Esophagus muscularis mucosa (tissue), 3 donors: ENCODE results near the gene MAST4.

ENCODE experiments used
- POLR2AphosphoS5 ChIP-seq, 2 donors: sonication (generic); formaldehyde crosslinking; IDR thresholded peaks; one replicate each; pipeline ENCODE4 v1.6.1; 2017; ENCODE audit warnings: antibody characterized with exemption in 2 of 2
- TF ChIP-seq, protein P1 (sequence below), 3 experiments: fragments of 200-600 bp in 2 of 3; fragments of 450-650 bp in 1 of 3; sonication (generic) in 2 of 3; IDR thresholded peaks; one replicate each; pipeline ENCODE4 v1.5.1; 2017 to 2019; ENCODE audit warnings: antibody characterized with exemption in 3 of 3, mild to moderate bottlenecking in 2 of 3, moderate library complexity in 1 of 3

DNA sequence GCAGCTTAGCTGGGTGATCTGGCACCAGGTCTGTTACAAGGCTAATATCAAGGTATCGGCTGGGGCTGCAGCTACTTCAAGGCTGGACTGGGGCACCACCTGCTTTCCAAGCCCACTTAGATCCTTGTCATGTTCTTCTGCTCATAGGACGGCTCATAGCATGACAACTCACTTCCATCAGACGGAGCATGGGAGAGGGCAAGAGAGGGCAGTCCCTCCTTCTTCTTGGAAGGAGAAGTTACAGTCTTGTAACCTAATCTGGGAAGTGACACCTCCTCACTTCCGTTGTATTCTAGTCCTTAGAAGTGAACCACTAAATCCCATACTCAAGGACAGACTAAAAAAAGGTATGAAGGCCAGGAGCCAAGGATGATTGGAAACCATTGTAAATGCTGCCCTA lies 258.2 kb downstream of the MAST4 start:
- TF ChIP-seq, protein P1, sequence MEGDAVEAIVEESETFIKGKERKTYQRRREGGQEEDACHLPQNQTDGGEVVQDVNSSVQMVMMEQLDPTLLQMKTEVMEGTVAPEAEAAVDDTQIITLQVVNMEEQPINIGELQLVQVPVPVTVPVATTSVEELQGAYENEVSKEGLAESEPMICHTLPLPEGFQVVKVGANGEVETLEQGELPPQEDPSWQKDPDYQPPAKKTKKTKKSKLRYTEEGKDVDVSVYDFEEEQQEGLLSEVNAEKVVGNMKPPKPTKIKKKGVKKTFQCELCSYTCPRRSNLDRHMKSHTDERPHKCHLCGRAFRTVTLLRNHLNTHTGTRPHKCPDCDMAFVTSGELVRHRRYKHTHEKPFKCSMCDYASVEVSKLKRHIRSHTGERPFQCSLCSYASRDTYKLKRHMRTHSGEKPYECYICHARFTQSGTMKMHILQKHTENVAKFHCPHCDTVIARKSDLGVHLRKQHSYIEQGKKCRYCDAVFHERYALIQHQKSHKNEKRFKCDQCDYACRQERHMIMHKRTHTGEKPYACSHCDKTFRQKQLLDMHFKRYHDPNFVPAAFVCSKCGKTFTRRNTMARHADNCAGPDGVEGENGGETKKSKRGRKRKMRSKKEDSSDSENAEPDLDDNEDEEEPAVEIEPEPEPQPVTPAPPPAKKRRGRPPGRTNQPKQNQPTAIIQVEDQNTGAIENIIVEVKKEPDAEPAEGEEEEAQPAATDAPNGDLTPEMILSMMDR (IDR thresholded peaks at IDR 0.05) = no peak
- TF ChIP-seq POLR2AphosphoS5 (IDR thresholded peaks at IDR 0.05) = no peak
